ENCODE results near the gene KCNB1. TPM values are rescaled to one million over a fixed set of nuclear protein-coding genes. Genes with fewer than 3 reads are reported as not detected.

KCNB1 gene
- total RNA-seq, 1 donor from 2014 or later = 0.41 TPM

- intact Hi-C loops (cut with DNase I) = no loop called here
- DNase-seq = no peak
- Histone ChIP-seq H3K9me3 (no peaks in the 10 kb centered on the region), H3K36me3 (no peaks in the 10 kb centered on the region), H3K4me1 (no peaks in the 10 kb centered on the region), H3K4me3 (no peak overlapping the region), H3K27ac (no peak overlapping the region), H3K27me3 (peaks cover 7% of the 10 kb centered on the region)
- TF ChIP-seq CTCF (IDR thresholded peaks at IDR 0.05) = no peak
- no peak for ATAC-seq
These were observed 142.1 kb downstream of the KCNB1 start for GRCh38 chr20:49340161-49340966.

DNA sequence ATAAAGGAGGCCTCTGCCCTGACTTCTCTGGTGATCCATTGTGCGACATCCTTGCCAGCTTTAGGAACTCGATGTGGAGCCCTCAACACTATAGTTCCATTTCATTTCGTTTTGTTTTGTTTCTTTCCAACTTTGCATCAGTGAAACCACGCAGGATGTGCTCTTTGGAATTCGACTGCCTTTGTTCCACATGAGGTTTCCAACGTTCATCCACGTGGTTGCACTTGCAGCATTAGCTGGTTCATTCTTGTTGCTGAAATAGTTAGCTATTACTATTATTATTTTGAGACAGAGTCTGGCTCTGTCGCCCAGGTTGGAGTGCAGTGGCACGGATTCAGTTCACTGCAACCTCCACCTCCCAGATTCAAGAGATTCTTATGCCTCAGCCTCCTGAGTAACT, 143.3 kb downstream of the KCNB1 start:
- H3K36me3 ChIP-seq = no peaks in the 10 kb centered on the region
- no peak for TF ChIP-seq CTCF (IDR thresholded peaks at IDR 0.05)
- no peak overlapping the region for H3K4me3 ChIP-seq
- no peaks in the 10 kb centered on the region for H3K9me3 ChIP-seq
- intact Hi-C loops (cut with DNase I) = loop anchor here (10.0 kb wide), 2 partner anchors 146 to 196 kb away; partner anchors contain the start of gene KCNB1
- no peak for DNase-seq
- peaks cover 7% of the 10 kb centered on the region for H3K27me3 ChIP-seq
- H3K4me1 ChIP-seq = no peaks in the 10 kb centered on the region
- no peak for ATAC-seq
- no peak overlapping the region for H3K27ac ChIP-seq

DNA sequence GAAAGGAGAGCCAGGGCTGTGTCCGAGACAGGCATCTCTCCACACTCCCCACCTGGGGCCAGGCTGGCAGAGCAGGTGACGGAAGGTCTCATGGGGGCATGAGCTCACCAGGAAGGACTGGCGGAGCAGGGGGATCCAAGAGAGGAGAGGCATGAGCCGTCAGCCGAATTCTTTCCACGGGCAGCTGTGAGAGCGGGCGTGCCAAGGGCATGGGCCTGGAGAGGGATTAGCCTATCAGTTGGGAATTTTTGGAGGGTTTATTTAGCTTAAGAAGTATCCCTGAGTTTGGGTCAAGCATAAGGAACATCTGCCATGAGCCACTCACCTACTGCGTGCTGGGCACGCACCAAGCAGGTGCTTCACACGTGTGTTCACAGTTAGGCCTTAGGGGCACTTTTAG, 144.4 kb downstream of the KCNB1 start:
- Histone ChIP-seq H3K27ac (no peak overlapping the region), H3K9me3 (no peaks in the 10 kb centered on the region), H3K4me1 (no peaks in the 10 kb centered on the region), H3K4me3 (no peak overlapping the region), H3K36me3 (no peaks in the 10 kb centered on the region), H3K27me3 (peaks cover 10% of the 10 kb centered on the region)
- intact Hi-C loops (cut with DNase I) = loop anchor here (10.0 kb wide), 2 partner anchors 147 to 197 kb away; partner anchors contain the start of gene KCNB1
- no peak for ATAC-seq
- DNase-seq = no peak
- no peak for TF ChIP-seq CTCF (IDR thresholded peaks at IDR 0.05)

DNA sequence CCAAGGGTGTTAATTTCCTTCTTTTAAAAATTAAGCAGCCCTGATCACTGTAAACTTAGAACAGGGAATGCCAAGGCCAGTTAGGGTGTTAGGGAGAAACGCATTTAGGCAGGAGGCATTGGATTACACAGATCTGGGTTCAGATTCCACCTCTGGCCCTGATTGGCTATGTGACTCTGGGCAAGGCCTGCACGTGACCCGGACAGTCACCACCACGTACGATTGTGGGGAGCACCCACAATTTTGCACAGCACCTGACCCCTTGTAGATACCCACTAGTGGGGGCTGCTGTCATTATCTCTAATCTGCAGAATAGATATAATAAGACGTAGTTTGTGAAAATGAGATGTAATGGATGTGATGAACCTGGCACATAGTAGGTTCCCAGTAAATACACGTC, 145.1 kb downstream of the KCNB1 start:
- ATAC-seq (no peak), DNase-seq (no peak)
- H3K4me3 ChIP-seq = no peak overlapping the region
- H3K9me3 ChIP-seq = no peaks in the 10 kb centered on the region
- no peak for TF ChIP-seq CTCF (IDR thresholded peaks at IDR 0.05)
- H3K4me1 ChIP-seq = no peaks in the 10 kb centered on the region
- H3K36me3 ChIP-seq = no peaks in the 10 kb centered on the region
- intact Hi-C loops (cut with DNase I) = loop anchor here (10.0 kb wide), 2 partner anchors 147 to 197 kb away; partner anchors contain the start of gene KCNB1
- H3K27me3 ChIP-seq = peaks cover 17% of the 10 kb centered on the region
- no peak overlapping the region for H3K27ac ChIP-seq

DNA sequence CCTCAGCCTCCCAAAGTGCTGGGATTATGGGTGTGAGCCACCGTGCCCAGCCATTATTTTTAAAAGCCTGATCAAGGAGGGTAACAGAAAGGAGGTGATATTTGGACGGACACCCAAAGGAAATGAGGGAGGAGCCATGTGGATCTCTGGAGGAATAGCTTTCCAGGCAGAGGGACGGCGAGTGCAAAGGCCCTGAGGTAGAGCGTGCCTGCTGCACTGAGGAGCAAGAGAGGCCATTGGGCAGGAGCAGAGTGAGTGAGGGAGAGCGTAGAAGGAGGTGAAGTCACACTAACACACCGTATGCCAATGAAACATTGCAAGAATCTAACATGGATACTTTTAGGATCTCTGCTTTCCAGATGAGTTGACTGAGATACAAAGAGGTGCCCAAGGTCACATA, 145.7 kb downstream of the KCNB1 start:
- Histone ChIP-seq H3K27me3 (peaks cover 17% of the 10 kb centered on the region), H3K9me3 (no peaks in the 10 kb centered on the region), H3K4me3 (no peak overlapping the region), H3K4me1 (no peaks in the 10 kb centered on the region), H3K27ac (no peak overlapping the region), H3K36me3 (no peaks in the 10 kb centered on the region)
- no peak for ATAC-seq
- intact Hi-C loops (cut with DNase I) = loop anchor here (10.0 kb wide), 2 partner anchors 148 to 198 kb away; partner anchors contain the start of gene KCNB1
- DNase-seq = no peak
- no peak for TF ChIP-seq CTCF (IDR thresholded peaks at IDR 0.05)

All from upper lobe of right lung (tissue), 1 donor.